Bronchial epithelial cell (primary cell): ENCODE measurements around the gene CFTR. TPM values are rescaled to one million over a fixed set of nuclear protein-coding genes. Genes with fewer than 3 reads are reported as not detected.
A peak's percentile ranks its signal among the peaks of the same experiment; 100 is the strongest.

Source experiments
- DNase-seq: peaks from one replicate; pipeline ENCODE4 v3.0.0-alpha.2; 2010; ENCODE audit warnings: low read depth
- FAIRE-seq: peaks from 2 replicates; lab custom pipeline; 2011; peaks lifted over from hg19 to GRCh38; lab: Jason Lieb, UNC
- H3K27me3 ChIP-seq: 2 replicates; pipeline ENCODE4 v1.5.1; 2011; ENCODE audit warnings: low read length; ENCODE audit not compliant: control insufficient read depth, insufficient read depth
- H3K36me3 ChIP-seq: 2 replicates; pipeline ENCODE4 v1.5.1; 2011; ENCODE audit warnings: low read length; ENCODE audit not compliant: control insufficient read depth, insufficient read depth
- H3K4me3 ChIP-seq: 2 replicates; pipeline ENCODE4 v1.5.1; 2011; ENCODE audit warnings: mild to moderate bottlenecking, low read depth, low read length, control low read depth
- total RNA-seq: library from RNA; depleted of rRNA; stranded (reverse); fragments of >200 nt; gene quantifications from 2 replicates; pipeline ENCODE4 v1.2.1, GENCODE V29; 2014
- TF ChIP-seq, protein P1 (sequence below): IDR thresholded peaks from 2 replicates; pipeline ENCODE4 v1.5.1; 2011; ENCODE audit warnings: mild to moderate bottlenecking, moderate library complexity, low read length, control low read depth, inconsistent platforms; ENCODE audit not compliant: insufficient read depth, severe bottlenecking

Gene CFTR
- total RNA-seq, 1 donor from 2014 or later = under 0.01 TPM

DNA sequence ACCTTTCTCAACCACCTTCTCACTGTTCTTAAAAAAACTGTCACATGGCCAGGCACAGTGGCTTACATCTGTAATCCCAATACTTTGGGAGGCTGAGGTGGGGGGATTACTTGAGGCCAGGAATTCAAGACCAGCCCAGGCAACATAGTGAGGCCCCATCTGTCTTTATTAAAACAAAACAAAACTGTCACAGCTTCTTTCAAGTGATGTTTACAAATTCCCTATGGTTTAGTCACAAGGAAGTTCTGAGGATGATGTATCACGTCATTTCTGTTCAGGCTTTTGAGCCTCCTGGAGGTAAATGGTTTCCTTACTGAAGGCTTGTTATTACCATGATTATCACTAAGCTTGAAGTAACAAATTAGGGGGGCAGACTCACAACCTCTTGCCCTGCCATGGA is 186.2 kb downstream of the CFTR start:
- Histone ChIP-seq H3K36me3 (no peaks in the 10 kb centered on the region), H3K4me3 (no peak overlapping the region), H3K27me3 (no peaks in the 10 kb centered on the region)
- TF ChIP-seq, protein P1, sequence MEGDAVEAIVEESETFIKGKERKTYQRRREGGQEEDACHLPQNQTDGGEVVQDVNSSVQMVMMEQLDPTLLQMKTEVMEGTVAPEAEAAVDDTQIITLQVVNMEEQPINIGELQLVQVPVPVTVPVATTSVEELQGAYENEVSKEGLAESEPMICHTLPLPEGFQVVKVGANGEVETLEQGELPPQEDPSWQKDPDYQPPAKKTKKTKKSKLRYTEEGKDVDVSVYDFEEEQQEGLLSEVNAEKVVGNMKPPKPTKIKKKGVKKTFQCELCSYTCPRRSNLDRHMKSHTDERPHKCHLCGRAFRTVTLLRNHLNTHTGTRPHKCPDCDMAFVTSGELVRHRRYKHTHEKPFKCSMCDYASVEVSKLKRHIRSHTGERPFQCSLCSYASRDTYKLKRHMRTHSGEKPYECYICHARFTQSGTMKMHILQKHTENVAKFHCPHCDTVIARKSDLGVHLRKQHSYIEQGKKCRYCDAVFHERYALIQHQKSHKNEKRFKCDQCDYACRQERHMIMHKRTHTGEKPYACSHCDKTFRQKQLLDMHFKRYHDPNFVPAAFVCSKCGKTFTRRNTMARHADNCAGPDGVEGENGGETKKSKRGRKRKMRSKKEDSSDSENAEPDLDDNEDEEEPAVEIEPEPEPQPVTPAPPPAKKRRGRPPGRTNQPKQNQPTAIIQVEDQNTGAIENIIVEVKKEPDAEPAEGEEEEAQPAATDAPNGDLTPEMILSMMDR = no peak
- FAIRE-seq = no peak
- peak; percentile 86 for DNase-seq

DNA sequence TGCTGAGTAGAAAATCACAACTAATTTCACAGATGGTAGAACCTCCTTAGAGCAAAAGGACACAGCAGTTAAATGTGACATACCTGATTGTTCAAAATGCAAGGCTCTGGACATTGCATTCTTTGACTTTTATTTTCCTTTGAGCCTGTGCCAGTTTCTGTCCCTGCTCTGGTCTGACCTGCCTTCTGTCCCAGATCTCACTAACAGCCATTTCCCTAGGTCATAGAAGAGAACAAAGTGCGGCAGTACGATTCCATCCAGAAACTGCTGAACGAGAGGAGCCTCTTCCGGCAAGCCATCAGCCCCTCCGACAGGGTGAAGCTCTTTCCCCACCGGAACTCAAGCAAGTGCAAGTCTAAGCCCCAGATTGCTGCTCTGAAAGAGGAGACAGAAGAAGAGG is 186.9 kb downstream of the CFTR start:
- no peak overlapping the region for H3K4me3 ChIP-seq
- TF ChIP-seq, protein P1 = no peak
- DNase-seq (no peak), FAIRE-seq (no peak)
- no peaks in the 10 kb centered on the region for H3K27me3 ChIP-seq
- H3K36me3 ChIP-seq = no peaks in the 10 kb centered on the region

DNA sequence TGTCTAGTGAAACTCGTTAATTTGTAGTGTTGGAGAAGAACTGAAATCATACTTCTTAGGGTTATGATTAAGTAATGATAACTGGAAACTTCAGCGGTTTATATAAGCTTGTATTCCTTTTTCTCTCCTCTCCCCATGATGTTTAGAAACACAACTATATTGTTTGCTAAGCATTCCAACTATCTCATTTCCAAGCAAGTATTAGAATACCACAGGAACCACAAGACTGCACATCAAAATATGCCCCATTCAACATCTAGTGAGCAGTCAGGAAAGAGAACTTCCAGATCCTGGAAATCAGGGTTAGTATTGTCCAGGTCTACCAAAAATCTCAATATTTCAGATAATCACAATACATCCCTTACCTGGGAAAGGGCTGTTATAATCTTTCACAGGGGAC is 187.6 kb downstream of the CFTR start:
- Histone ChIP-seq H3K27me3 (no peaks in the 10 kb centered on the region), H3K4me3 (no peak overlapping the region), H3K36me3 (no peaks in the 10 kb centered on the region)
- FAIRE-seq (no peak), DNase-seq (no peak)
- TF ChIP-seq, protein P1 = no peak

DNA sequence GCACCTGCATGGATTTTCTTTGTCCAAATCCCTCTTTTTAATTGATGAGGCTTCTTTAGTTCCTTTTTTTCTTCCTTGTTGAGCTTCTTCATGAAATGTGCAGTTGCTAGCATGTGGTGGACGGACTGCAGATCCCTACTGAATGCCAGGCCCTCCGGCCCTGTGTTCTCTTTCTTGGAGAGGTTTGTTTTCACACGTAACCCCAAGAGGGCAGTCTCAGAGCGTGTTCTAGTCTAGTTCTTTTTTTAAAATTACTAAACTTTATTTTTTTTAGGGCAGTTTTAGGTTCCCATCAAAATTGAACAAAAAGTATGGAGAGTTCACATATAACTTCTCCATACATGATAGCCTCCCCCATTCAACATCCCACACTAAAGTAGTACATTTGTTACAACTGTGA is 190.0 kb downstream of the CFTR start:
- Histone ChIP-seq H3K4me3 (no peak overlapping the region), H3K36me3 (no peaks in the 10 kb centered on the region), H3K27me3 (no peaks in the 10 kb centered on the region)
- TF ChIP-seq, protein P1 = no peak
- no peak for DNase-seq
- no peak for FAIRE-seq

DNA sequence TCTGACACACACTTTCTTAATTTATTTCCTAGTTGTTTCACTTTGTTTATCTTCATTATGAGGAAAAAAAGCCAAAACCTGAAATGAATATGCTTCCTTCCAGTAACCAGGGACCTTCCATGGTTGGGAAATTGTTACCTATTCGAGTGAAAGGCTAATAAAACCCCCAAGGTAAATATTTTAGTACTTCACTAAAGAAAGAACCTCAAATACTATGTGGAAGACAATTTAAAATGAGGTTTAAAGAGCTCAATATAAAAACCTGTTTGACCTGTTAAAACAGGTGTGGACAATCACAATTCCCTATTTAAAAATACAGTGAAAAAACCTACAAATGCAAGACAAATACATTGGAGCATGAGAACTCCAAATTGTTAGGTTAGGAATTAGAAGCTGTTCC is 192.6 kb downstream of the CFTR start:
- no peaks in the 10 kb centered on the region for H3K36me3 ChIP-seq
- DNase-seq (no peak), FAIRE-seq (no peak)
- H3K4me3 ChIP-seq = no peak overlapping the region
- no peaks in the 10 kb centered on the region for H3K27me3 ChIP-seq
- TF ChIP-seq, protein P1 = no peak

DNA sequence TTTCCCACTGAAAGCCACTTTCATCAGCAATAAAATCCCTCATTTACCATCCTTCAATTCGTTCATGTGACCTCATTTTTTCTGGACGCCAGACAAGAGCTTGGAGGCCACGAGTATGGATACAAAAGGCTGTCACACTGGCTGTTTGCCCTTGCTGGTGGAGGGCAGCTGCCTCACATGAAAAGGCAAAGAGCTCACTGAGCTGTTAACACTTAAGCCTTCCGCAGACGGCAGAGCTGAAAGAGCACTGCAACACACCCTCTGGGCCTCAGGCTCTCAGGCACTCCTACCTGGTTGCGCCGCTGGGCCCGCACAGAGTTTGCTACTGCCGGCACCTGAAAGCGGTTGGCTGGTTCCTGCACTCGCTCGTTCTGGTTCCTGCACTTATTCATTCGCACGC is 193.5 kb downstream of the CFTR start:
- H3K4me3 ChIP-seq = peak overlapping the region; percentile 21
- H3K36me3 ChIP-seq = no peaks in the 10 kb centered on the region
- TF ChIP-seq, protein P1 = no peak
- DNase-seq = peak; percentile 40
- H3K27me3 ChIP-seq = no peaks in the 10 kb centered on the region
- FAIRE-seq = no peak
